Activated CD4-positive, alpha-beta T cell treated with anti-CD3 and anti-CD28 coated beads, Interleukin-2, amount 50 U/mL, for 4 hours (primary cell): ENCODE data around the gene AHNAK2.
"Not testable (repeated sequence)": the region's sequence is repeated elsewhere in the genome, so short reads cannot be mapped to it uniquely, and the experiment has no call there.

ENCODE experiments used
- DNase-seq, 2 experiments: peaks; one replicate each; pipeline ENCODE4 v3.0.0-alpha.2; 2020

The AHNAK2 gene

DNA sequence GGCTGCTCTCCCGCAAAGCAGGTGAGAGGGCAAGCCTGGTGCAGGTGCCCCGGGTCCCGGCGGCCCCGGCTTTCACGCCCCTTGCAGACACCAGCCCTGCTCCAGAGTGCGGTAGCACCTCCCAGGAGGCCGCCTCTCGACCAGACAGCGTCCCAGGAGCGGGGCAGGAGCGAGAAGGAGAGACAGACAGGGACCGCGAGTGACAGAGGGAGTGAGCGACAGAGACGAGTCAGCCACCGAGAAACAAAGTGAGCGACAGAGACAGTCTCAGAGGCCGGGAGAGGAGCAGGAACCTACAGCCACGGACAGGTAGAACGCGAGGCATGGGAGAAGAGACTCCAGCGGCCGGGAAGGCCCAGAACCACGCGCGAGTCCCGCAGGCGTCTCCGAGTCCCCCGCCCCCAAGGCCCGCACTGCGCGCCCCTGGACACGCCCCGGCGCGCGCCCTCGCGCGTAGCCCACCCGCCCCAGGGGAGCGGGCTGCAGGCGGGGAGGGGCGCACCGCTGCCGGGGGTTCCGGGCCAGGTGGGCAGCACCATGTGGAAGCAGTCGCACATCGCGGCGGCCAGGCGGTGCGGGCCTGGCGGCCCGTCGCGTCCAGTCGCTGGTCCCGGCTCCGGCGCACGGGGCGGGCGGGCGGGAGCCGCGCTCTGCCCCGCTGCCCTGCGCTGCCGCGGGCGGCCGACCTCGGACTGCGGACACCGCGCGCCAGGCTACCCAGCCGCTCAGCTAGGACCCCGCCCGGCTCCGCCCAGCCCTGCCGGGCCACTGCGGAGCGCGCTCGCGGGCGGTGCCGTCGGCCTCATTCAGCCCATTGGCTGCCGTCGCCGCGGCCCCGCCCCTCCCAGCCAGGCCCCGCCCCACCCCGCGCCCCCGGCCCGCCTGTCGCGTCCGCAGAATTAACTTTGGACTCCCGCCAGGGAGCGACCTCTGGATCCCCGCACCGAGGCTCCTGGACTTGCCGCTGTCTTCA is at the start of gene AHNAK2:
Gene AHNAK2 (minus strand): TSS at position 694 of the 973 bp plus-strand sequence. CDS start 137 bp downstream, at position 557.
- peak in 1 of 2 experiments; percentile 35 for DNase-seq

DNA sequence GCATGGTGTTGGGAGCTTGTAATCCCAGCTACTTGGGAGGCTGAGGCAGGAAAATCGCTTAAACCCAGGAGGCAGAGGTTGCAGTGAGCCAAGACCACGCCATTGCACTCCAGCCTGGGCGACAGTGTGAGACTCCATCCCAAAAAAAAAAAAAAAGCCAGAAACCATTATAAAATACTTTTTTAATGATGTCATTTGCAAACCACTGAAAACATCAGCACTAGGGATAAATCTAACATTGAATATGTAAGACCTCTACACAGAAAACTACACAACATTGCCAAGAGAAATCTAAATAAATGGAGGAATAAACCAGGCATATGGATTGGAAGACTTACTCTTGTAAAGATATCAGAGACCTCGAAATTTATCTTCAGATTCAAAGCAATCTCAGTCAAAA is 49.5 kb upstream of the AHNAK2 start:
- not testable (repeated sequence) for DNase-seq

DNA sequence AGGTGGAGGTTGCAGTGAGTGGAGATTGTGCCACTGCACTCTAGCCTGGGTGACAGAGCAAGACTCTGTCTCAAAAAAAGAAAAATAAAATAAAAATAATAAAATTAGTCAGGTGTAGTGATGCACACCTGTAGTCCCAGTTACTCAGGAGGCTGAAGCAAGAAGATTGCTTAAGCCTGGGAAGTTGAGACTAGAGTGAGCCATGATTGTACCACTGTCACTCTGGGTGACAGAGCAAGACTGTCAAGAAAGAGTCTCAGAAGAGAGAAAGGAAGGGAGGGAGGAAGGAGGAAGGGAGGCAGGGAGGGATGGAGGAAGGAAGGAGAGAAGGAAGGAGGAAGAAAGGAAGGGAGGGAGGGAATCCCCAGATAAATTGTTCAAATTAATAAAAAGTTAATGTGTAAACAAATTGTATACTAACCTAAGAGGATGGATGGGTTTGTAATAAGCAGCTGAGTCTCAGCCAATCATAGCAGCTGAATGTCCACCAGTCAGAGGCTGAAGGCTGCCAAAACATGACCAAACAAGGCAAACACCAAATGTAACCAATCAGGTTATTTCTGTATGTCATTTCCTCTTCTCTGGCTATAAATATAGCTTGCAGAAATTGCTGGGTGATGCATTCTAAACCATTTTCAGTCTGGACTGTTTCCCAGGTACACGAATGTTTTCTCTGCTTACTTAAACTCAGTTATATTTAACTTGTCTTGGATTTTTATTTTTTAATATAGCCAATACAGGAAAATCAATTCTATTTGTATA is 48.8 kb upstream of the AHNAK2 start:
- DNase-seq = no peak

- DNase-seq = no peak
These were observed 48.0 kb upstream of the AHNAK2 start for GRCh38 chr14:105026033-105026785.

GRCh38 chr14:105025429-105025828 is 47.3 kb upstream of the AHNAK2 start:
- no peak for DNase-seq

GRCh38 chr14:105023791-105024480 is 45.8 kb upstream of the AHNAK2 start:
- no peak for DNase-seq

DNA sequence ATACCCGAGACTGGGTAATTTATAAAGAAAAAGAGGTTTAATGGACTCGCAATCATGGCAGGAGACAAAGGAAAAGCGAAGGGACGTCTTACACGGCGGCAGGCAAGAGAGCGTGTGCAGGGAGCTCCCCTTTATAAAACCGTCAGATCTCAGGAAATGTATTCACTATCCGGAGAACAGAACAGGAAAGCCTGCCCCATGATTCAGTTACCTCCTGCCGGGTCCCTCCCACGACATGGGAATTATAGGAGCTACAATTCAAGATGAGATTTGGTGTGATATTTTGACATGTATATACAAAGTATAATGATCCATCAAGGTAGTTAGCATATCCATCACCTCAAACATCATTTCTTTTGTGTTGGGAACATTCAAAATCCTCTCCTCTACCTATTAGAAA is 45.0 kb upstream of the AHNAK2 start:
- DNase-seq = no peak

DNA sequence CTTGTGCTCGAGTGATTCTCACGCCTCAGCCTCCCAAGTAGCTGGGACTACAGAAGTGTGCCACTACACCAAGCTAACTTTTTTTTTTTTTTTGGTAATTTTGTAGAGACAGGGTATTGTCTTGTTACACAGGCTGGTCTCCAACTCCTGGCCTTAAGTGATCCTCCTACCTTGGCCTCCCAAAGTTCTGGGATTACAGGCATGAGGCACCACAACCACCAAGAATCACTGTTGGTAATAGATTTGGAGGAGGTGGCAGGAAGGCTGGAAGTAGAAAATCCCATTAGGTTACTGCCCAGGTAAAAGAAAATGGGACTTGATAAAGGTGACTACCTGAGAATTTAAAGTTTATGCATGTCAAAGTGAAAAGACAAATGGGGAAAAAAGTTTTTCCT is 44.1 kb upstream of the AHNAK2 start:
- DNase-seq = no peak

DNA sequence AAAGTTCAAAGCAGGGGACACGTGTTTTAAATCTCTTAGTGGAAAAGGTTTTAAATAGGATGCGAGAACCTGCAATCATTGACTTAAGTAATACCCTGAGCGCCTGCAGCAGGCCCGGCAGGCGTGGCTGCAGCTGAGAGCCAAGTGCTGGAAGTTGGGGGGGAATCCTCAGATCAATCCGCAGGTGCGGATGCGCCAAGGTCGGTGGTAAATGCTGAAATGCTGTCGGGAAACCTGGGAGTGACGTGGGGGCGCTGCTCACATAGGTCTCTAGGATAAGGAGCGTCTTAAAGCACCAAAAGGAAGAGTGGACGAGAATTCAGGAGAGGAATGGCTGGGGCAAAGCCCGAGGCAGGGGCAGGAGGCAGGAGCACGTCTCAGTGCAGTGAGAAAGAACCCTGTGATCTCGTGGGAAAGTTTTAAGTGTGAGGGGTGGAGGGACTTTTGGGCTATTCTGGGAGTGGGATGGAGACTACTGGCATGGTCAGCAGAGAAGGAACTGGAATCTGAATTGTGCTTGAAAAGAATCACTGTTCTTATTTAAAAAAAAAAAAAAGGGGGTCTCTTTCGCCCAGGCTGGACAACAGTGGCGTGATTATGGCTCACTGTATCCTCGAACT is 43.6 kb upstream of the AHNAK2 start:
- DNase-seq = peak; percentile 25 to 26

- peak; percentile 96 to 98 for DNase-seq
These were observed 42.9 kb upstream of the AHNAK2 start, which contains the start of gene CDCA4 for GRCh38 chr14:105020815-105021655. TSS of gene CDCA4 (minus strand) at chr14:105021083. CDS start at chr14:105011929, 9,154 bp downstream.

DNA sequence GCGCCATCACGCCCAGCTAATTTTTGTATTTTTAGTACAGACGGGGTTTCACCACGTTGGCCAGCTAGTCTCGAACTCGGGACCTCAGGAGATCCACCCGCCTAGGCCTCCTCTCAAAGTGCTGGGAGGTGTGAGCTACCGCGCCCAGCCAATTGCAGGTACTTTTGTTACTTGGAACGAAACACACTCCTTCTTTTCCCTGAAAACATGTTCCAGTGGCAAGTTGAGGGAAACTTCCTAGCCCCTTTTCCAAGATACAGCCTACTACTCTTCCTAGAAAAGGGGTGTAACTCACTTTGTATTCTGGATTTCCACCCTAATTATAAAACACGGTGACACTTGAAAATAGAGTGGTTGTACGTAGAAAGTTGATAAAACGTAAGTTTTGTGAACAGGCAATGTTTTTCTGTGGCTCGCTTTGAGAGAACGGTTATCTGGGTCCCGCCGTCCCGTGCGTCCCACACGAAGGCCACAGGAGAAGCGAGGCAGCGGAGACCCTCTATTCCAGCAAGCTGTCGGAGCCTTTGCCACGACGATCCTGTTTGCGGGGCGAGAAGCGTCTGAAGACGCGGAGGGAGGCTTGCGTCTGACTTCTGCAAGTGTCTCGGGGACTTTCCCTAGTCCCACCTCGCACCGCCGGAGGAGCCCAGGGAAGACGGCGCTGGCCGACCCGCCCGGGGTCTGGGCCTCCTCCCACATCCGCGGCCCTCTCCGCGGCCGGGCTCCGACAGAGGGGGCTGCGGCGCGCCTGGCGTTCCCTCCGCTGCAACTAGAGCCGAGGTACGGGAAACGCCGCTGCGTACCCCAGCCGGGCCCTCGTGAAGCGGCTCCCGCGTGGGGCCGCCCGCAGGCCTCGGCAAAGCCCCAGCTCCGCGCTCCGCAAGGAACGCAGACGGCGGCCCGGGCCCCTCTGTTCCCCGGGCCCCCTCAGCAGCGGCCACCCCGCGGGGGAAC is 42.0 kb upstream of the AHNAK2 start:
- DNase-seq = peak; percentile 49 to 51

GRCh38 chr14:105018414-105018813 is 40.2 kb upstream of the AHNAK2 start:
- no peak for DNase-seq

GRCh38 chr14:105015905-105016304 is 37.7 kb upstream of the AHNAK2 start:
- no peak for DNase-seq

DNA sequence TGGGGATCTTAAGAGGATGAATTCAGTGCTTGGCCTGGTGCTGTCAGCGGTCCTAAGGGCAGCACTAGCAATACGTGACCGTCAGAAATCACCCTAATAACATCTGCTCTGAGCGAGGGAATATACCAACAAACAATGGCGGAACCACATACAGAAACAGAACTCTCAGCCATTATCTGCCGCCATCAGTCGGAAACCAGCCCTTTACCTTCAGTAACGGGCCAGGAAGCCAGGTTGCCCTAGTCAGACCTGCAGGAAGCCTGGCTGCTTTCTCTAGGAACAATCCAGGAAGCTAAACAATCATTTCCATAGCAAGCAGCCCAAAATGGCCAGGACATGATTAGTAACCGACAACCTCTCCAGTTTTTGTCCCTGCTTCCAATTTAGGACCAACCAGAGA is 37.1 kb upstream of the AHNAK2 start:
- no peak for DNase-seq

DNA sequence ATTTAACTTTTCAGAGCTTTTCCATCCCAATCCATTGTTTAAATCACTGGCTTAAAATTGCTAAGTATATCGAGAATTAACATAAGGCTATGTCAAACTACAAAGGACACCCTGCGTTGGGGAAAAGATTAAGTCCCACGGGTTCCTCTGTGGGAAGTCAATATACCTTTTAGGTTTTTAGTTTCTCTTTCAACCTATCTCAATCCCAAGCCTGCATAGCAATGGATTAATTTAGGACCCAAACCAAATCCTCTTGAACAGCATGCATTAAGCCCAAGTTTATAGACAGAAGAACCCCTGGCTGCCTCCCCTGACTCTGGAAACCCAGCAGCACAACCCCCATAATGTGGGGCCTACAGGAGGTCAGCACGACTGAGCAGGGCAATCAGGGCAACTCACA is 36.5 kb upstream of the AHNAK2 start:
- DNase-seq = no peak

DNA sequence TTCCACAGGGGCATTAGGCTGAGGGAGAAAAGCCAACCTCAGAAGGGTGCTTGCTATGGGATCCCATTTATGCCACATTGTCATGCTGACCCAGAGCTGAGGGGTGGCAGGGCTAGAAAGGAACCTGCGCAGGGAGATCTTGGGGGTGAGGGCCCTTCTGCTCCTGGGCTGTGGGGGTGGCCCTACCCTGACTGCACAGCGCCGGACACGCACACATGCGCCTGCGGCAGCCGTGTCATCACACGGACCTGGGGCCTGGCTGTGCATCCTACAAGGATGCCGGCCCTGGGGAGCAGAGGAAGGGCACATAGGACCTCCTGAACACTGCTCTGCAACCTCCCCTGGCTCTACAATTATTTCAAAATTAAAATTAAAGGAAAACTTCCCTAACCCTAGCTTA is 35.9 kb upstream of the AHNAK2 start:
- no peak for DNase-seq

GRCh38 chr14:105013150-105013785 is 35.1 kb upstream of the AHNAK2 start:
- DNase-seq = no peak

DNA sequence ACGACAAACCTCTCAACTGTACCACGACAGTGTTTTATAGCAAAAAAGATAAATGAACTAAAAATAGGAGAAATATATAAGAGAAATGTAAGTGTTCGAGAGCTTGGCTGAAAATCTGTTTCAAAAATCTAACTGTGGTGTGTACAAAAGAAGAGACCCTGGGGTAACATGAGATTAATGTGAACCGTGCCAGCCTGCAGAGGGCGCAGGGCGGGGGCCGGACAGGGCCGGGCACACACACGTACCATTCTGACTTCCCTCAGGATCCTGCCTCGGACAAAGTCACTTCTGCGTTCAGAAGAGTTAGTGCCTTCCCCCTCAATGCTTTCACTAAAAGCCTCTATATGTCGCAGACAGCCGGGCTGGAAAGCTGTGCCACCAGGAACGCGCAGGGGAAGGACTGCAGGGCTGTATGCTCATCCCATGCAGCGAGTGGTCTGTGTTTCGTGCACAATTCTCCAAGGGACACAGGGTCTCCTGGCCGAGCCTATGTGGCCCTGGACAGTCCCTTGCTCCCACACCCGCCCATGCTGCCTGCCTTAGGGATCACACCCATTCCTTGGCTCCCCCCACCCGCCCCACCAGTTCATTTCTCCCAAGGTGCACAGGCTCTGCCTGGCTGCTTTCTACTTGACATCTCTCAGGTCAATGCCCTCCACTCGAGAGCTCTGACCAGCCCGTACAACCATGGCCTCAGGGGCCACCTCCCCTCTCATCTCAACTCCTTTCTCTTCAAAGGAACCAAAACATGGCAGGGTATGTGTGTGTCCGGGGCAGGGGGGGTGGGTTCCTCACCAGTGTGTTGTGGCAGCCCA is 34.2 kb upstream of the AHNAK2 start:
- DNase-seq = no peak
